Memory B cell (primary cell): ENCODE data around the gene PHF8.

Experiments used
- ATAC-seq: fragments of 150-1000 bp; cut with Tn5 transposase; 2 replicates; pipeline ENCODE4 v1.10.0; 2021; ENCODE audit warnings: low read depth, mild to moderate bottlenecking, moderate library complexity
- DNase-seq, 2 donors: peaks; one replicate each; pipeline ENCODE4 v3.0.0; 2022; ENCODE audit warnings: low spot score in 2 of 2
- H3K27ac Mint-ChIP-seq: one replicate; pipeline ENCODE4 v1.8.0; 2022; ENCODE audit warnings: mild to moderate bottlenecking, moderate library complexity, mixed read lengths
- H3K27me3 Mint-ChIP-seq: one replicate; pipeline ENCODE4 v1.8.0; 2022; ENCODE audit warnings: mixed read lengths
- H3K36me3 Mint-ChIP-seq: one replicate; pipeline ENCODE4 v1.8.0; 2022; ENCODE audit warnings: mild to moderate bottlenecking, mixed read lengths
- H3K4me1 Mint-ChIP-seq: one replicate; pipeline ENCODE4 v1.8.0; 2022; ENCODE audit warnings: mixed read lengths
- H3K4me3 Mint-ChIP-seq: one replicate; pipeline ENCODE4 v1.8.0; 2022; ENCODE audit warnings: mild to moderate bottlenecking, moderate library complexity, mixed read lengths
- H3K9me3 Mint-ChIP-seq: one replicate; pipeline ENCODE4 v1.8.0; 2022; ENCODE audit warnings: mixed read lengths

The PHF8 gene

GRCh38 chrX:54045563-54046228 lies 1.4 kb upstream of the PHF8 start:
- DNase-seq (no peak), ATAC-seq (no peak)
- Mint-ChIP-seq H3K9me3 (no peaks in the 10 kb centered on the region), H3K4me1 (peaks cover 12% of the 10 kb centered on the region), H3K4me3 (no peak overlapping the region), H3K27ac (peak overlapping the region; percentile 94), H3K36me3 (no peaks in the 10 kb centered on the region), H3K27me3 (no peaks in the 10 kb centered on the region)

DNA sequence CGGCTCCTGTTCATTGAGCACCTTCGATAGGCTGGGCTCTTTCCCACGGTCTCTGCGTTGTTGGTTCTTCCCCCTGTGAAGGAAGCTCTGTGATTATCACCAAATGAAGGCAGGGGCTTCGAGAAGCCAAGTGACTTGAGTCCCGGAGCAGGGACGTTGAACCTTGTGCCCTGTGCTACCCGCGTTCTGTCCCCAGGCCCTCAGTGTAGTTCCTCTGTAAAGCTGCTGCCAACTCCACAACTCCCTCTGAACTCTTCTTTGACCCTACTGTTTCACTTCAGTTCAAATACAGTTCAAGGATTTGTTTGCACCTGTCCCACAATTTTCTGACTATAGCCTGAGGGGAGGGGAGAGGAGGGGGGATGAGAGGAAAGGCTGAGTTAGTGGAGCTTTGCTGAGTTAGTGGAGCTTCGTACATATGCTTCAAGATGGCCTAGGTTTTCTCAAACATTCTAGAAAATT lies 635 bp upstream of the PHF8 start:
- no peak for DNase-seq
- Mint-ChIP-seq H3K4me3 (peak overlapping the region; percentile 91), H3K4me1 (peaks cover 14% of the 10 kb centered on the region), H3K27me3 (no peaks in the 10 kb centered on the region), H3K9me3 (no peaks in the 10 kb centered on the region), H3K36me3 (peaks cover 3% of the 10 kb centered on the region), H3K27ac (peak overlapping the region; percentile 94)
- no peak for ATAC-seq

- H3K4me1 Mint-ChIP-seq, result peaks cover 14% of the 10 kb centered on the region
- no peak for DNase-seq
- H3K36me3 Mint-ChIP-seq, result peaks cover 3% of the 10 kb centered on the region
- H3K9me3 Mint-ChIP-seq, result no peaks in the 10 kb centered on the region
- peak; percentile 10 for ATAC-seq
- H3K4me3 Mint-ChIP-seq, result peak overlapping the region; percentile 91
- peak overlapping the region; percentile 94 for H3K27ac Mint-ChIP-seq
- H3K27me3 Mint-ChIP-seq, result no peaks in the 10 kb centered on the region
Observed at GRCh38 chrX:54043541-54044125, 640 bp downstream of the PHF8 start.

GRCh38 chrX:54043056-54043455 lies 1.2 kb downstream of the PHF8 start:
- DNase-seq (no peak), ATAC-seq (no peak)
- H3K9me3 Mint-ChIP-seq, result no peaks in the 10 kb centered on the region
- peaks cover 3% of the 10 kb centered on the region for H3K36me3 Mint-ChIP-seq
- H3K27me3 Mint-ChIP-seq, result no peaks in the 10 kb centered on the region
- H3K4me3 Mint-ChIP-seq, result peak overlapping the region; percentile 91
- peak overlapping the region; percentile 94 for H3K27ac Mint-ChIP-seq
- H3K4me1 Mint-ChIP-seq, result peaks cover 14% of the 10 kb centered on the region

GRCh38 chrX:54042609-54043021 lies 1.7 kb downstream of the PHF8 start:
- Mint-ChIP-seq H3K9me3 (no peaks in the 10 kb centered on the region), H3K27ac (peak overlapping the region; percentile 94), H3K27me3 (no peaks in the 10 kb centered on the region), H3K36me3 (peaks cover 3% of the 10 kb centered on the region), H3K4me1 (peaks cover 14% of the 10 kb centered on the region), H3K4me3 (peak overlapping the region; percentile 91)
- ATAC-seq (no peak), DNase-seq (peak; percentile 12 to 15)

DNA sequence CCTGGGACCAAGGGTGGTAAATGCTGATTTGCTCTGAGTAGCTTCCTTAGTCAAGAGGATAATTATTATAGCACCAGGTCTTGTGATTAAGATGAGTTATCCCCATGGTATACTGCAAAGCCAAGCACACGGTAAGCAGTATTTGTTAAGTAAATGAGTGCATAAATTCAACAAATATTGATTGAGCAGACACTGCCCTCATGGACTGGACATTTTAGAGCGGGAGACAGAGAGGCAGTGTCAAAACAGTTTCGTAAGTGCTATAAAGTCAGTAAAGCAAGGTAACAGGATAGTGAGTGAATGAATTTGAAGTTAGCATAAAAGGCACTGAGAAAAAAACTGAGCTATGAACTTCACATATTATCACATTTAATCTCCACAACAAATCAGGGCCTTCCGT lies 13.9 kb downstream of the PHF8 start:
- H3K4me3 Mint-ChIP-seq, result no peak overlapping the region
- H3K27me3 Mint-ChIP-seq, result no peaks in the 10 kb centered on the region
- DNase-seq (no peak), ATAC-seq (no peak)
- no peaks in the 10 kb centered on the region for H3K9me3 Mint-ChIP-seq
- H3K4me1 Mint-ChIP-seq, result peaks cover 19% of the 10 kb centered on the region
- H3K36me3 Mint-ChIP-seq, result peaks cover 39% of the 10 kb centered on the region
- no peak overlapping the region for H3K27ac Mint-ChIP-seq

GRCh38 chrX:54029529-54030143 lies 14.6 kb downstream of the PHF8 start:
- H3K4me3 Mint-ChIP-seq, result no peak overlapping the region
- peaks cover 21% of the 10 kb centered on the region for H3K4me1 Mint-ChIP-seq
- ATAC-seq (no peak), DNase-seq (no peak)
- H3K27ac Mint-ChIP-seq, result no peak overlapping the region
- H3K27me3 Mint-ChIP-seq, result no peaks in the 10 kb centered on the region
- no peaks in the 10 kb centered on the region for H3K9me3 Mint-ChIP-seq
- peaks cover 38% of the 10 kb centered on the region for H3K36me3 Mint-ChIP-seq

DNA sequence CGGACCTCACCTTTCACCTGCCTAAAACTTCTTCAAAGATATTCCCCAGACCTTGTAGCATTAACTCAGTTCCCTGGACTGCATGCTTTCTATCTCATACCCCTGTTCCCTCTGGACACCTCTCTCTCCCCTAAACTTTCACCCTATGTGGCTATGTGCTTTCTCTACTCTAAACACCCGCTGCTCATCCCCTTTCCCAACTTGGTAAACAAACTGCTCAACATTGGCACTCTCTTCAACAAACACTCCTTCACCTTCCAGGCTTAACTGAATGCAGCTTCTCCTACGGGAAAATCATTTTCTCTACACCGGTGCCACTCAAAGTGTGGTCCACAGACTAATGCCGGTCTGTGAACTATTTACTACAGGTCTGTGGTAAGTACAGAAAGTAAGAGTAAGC lies 19.9 kb downstream of the PHF8 start:
- no peaks in the 10 kb centered on the region for H3K27me3 Mint-ChIP-seq
- peaks cover 37% of the 10 kb centered on the region for H3K36me3 Mint-ChIP-seq
- H3K27ac Mint-ChIP-seq, result no peak overlapping the region
- H3K4me1 Mint-ChIP-seq, result peaks cover 19% of the 10 kb centered on the region
- no peak for DNase-seq
- no peak overlapping the region for H3K4me3 Mint-ChIP-seq
- no peak for ATAC-seq
- no peaks in the 10 kb centered on the region for H3K9me3 Mint-ChIP-seq

DNA sequence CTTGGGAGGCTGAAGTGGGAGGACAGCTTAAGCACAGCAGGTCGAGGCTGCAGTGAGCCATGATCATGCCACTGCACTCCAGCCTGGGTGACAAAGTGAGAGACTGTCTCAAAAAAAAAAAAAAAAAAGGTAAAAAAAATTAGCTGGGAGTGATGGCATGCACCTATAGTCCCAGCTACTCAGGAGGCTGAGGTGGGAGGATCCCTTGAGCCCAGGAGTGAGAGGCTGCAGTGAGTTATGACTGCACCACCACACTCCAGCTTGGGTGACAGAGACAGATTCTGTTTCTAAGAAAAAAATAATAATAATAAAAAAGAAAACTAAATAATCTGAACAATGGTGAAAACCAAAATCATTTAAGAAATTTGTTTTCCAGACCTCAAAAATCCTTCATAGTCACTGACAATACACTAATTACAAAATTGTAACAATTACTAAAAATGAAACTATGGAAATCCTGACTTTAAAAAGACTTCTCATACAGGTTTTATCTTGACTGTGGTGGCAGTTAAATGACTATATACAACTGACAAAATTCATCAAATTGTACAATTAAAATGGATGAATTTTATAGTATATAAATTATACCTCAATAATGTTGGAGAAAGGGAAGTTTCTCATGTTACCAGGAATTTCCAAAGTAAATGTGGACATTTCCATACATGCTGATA lies 31.3 kb downstream of the PHF8 start:
- no peak for ATAC-seq
- no peaks in the 10 kb centered on the region for H3K9me3 Mint-ChIP-seq
- H3K27ac Mint-ChIP-seq, result no peak overlapping the region
- no peaks in the 10 kb centered on the region for H3K27me3 Mint-ChIP-seq
- H3K36me3 Mint-ChIP-seq, result peaks cover 26% of the 10 kb centered on the region
- H3K4me1 Mint-ChIP-seq, result no peaks in the 10 kb centered on the region
- no peak for DNase-seq
- H3K4me3 Mint-ChIP-seq, result no peak overlapping the region

GRCh38 chrX:54007682-54008081 lies 36.6 kb downstream of the PHF8 start:
- Mint-ChIP-seq H3K9me3 (no peaks in the 10 kb centered on the region), H3K36me3 (peaks cover 25% of the 10 kb centered on the region), H3K27me3 (no peaks in the 10 kb centered on the region), H3K4me1 (peaks cover 2% of the 10 kb centered on the region), H3K4me3 (no peak overlapping the region), H3K27ac (no peak overlapping the region)
- ATAC-seq, result no peak
- DNase-seq, result no peak

- Mint-ChIP-seq H3K27ac (no peak overlapping the region), H3K4me3 (no peak overlapping the region), H3K36me3 (peaks cover 25% of the 10 kb centered on the region), H3K27me3 (no peaks in the 10 kb centered on the region), H3K4me1 (no peaks in the 10 kb centered on the region), H3K9me3 (no peaks in the 10 kb centered on the region)
- DNase-seq, result no peak
- ATAC-seq, result no peak
Observed at GRCh38 chrX:53997724-53998123, 46.5 kb downstream of the PHF8 start.

DNA sequence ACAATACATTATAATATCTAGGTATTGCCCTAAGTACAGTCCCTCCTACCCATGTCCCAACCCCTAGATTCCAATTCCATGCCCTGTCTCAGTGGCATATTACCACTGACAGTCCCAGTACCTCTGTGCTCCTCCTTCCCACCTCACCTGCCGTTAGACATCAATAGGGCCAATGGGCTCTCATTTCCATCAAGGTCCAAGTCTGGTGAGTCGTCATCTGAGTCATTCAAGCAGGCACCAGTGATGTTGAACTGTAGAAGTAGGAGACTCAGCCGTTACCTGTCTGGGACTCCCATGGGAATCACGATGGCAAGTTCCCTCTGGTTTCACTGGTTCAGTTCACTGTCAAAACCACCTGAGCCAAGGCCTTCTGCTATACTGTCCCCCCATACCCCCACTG lies 51.7 kb downstream of the PHF8 start:
- Mint-ChIP-seq H3K36me3 (peaks cover 21% of the 10 kb centered on the region), H3K9me3 (no peaks in the 10 kb centered on the region), H3K4me3 (no peak overlapping the region), H3K27ac (peak overlapping the region; percentile 51), H3K4me1 (no peaks in the 10 kb centered on the region), H3K27me3 (no peaks in the 10 kb centered on the region)
- DNase-seq (no peak), ATAC-seq (no peak)

- H3K27ac Mint-ChIP-seq, result peak overlapping the region; percentile 69
- ATAC-seq (no peak), DNase-seq (no peak)
- H3K4me1 Mint-ChIP-seq, result no peaks in the 10 kb centered on the region
- H3K36me3 Mint-ChIP-seq, result peaks cover 21% of the 10 kb centered on the region
- H3K4me3 Mint-ChIP-seq, result no peak overlapping the region
- no peaks in the 10 kb centered on the region for H3K27me3 Mint-ChIP-seq
- H3K9me3 Mint-ChIP-seq, result no peaks in the 10 kb centered on the region
Observed at GRCh38 chrX:53990171-53990570, 54.1 kb downstream of the PHF8 start.

- DNase-seq (no peak), ATAC-seq (no peak)
- peak overlapping the region; percentile 74 for H3K27ac Mint-ChIP-seq
- H3K4me3 Mint-ChIP-seq, result no peak overlapping the region
- peaks cover 13% of the 10 kb centered on the region for H3K36me3 Mint-ChIP-seq
- H3K9me3 Mint-ChIP-seq, result no peaks in the 10 kb centered on the region
- H3K4me1 Mint-ChIP-seq, result no peaks in the 10 kb centered on the region
- H3K27me3 Mint-ChIP-seq, result no peaks in the 10 kb centered on the region
Observed at GRCh38 chrX:53984895-53985294, 59.4 kb downstream of the PHF8 start.
